PFSK-1 (cell line): ENCODE measurements around the gene SLAMF7.

ENCODE experiments used
- POLR2AphosphoS5 ChIP-seq: IDR thresholded peaks from 2 replicates; pipeline ENCODE4 v1.6.1; 2012; ENCODE audit warnings: low read depth, mild to moderate bottlenecking, control low read depth, low read length, moderate library complexity
- REST ChIP-seq, 2 experiments: IDR thresholded peaks; 2 replicates each; pipeline versions ENCODE4 v1.6.1 to v1.8.0; 2011 to 2012; ENCODE audit warnings: low read depth in 2 of 2, low read length in 2 of 2, control low read depth in 1 of 2, inconsistent platforms in 1 of 2, mild to moderate bottlenecking in 1 of 2, moderate library complexity in 1 of 2; ENCODE audit not compliant: insufficient read depth in 1 of 2
- TAF1 ChIP-seq: IDR thresholded peaks from 2 replicates; pipeline ENCODE4 v1.6.1; 2012; ENCODE audit warnings: low read length, control low read depth, borderline replicate concordance; ENCODE audit not compliant: insufficient read depth

GRCh38 chr1:160734301-160734700, 4.7 kb upstream of the SLAMF7 start:
- no peak for TF ChIP-seq POLR2AphosphoS5
- no peak for TF ChIP-seq TAF1
- no peak for TF ChIP-seq REST (IDR thresholded peaks at IDR 0.05; ENCODE audit: insufficient read depth in 1 of 2, low read depth in 2 of 2, low read length in 2 of 2)
